NCI-H748 (cell line): ENCODE data around the gene TGM1.
"Not testable (repeated sequence)": the region's sequence is repeated elsewhere in the genome, so short reads cannot be mapped to it uniquely, and the experiment has no call there.

ENCODE experiments used
- DNase-seq: peaks from one replicate; lab custom pipeline; 2025; ENCODE audit not compliant: unreplicated experiment; lab: John Stamatoyannopoulos, UW

The TGM1 gene

DNA sequence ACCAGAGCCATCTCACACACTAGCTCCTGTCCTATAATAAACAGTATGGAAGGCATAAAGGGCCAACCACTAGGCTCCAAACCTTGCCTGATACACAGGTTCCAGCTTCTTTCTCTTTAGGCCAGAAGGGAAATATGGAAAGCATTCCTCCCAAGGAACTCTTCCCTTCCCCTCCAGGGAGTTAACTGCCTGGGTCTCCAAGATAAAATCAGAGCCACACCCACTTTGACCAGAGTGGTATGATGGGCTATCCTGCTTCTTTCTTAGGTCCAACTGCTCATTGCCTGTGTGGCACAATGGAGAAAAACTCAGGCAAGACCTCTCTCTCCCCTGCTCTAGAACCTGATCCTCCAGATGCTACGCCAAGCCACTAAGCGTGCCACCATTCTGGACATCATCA is 55.4 kb downstream of the TGM1 start:
- no peak for DNase-seq

DNA sequence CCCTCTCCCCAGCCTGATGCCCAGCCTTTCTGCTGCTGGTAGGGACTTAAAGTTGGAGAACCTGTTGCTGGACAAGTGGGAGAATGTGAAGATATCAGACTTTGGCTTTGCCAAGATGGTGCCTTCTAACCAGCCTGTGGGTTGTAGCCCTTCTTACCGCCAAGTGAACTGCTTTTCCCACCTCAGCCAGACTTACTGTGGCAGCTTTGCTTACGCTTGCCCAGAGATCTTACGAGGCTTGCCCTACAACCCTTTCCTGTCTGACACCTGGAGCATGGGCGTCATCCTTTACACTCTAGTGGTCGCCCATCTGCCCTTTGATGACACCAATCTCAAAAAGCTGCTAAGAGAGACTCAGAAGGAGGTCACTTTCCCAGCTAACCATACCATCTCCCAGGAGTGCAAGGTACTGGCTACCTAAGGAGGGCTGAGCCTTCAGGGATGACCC is 55.8 kb downstream of the TGM1 start:
- no peak for DNase-seq

GRCh38 chr14:24206260-24207103 is 56.5 kb downstream of the TGM1 start:
- no peak for DNase-seq

GRCh38 chr14:24204163-24205146 is 58.5 kb downstream of the TGM1 start:
- DNase-seq, result no peak

DNA sequence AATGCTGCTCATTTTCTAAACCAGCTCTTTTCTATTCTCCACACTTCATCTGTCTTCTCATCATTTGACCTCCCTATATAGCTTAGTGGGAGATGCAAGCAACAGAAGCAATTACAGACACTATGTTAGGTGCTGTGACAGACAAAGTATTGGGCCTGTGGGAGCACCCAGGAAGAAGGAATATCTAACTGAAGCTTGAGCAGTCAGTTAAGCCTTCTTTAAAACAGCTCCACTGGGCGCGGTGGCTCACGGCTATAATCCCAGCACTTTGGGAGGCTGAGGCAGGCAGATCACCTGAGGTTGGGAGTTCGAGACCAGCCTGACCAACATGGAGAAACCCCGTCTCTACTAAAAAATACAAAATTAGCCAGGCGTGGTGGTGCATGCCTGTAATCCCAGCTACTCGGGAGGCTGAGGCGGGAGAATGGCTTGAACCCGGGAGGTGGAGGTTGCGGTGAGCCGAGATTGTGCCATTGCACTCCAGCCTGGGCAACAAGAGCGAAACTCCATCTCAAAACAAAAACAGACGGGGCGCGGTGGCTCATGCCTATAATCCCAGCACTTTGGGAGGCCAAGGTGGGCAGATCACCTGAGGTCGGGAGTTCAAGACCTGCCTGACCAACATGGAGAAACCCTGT is 59.6 kb downstream of the TGM1 start:
- DNase-seq, result not testable (repeated sequence)

GRCh38 chr14:24202538-24202937 is 60.4 kb downstream of the TGM1 start:
- DNase-seq, result not testable (repeated sequence)
